ENCODE measurements around the gene USP33.

Gene USP33

DNA sequence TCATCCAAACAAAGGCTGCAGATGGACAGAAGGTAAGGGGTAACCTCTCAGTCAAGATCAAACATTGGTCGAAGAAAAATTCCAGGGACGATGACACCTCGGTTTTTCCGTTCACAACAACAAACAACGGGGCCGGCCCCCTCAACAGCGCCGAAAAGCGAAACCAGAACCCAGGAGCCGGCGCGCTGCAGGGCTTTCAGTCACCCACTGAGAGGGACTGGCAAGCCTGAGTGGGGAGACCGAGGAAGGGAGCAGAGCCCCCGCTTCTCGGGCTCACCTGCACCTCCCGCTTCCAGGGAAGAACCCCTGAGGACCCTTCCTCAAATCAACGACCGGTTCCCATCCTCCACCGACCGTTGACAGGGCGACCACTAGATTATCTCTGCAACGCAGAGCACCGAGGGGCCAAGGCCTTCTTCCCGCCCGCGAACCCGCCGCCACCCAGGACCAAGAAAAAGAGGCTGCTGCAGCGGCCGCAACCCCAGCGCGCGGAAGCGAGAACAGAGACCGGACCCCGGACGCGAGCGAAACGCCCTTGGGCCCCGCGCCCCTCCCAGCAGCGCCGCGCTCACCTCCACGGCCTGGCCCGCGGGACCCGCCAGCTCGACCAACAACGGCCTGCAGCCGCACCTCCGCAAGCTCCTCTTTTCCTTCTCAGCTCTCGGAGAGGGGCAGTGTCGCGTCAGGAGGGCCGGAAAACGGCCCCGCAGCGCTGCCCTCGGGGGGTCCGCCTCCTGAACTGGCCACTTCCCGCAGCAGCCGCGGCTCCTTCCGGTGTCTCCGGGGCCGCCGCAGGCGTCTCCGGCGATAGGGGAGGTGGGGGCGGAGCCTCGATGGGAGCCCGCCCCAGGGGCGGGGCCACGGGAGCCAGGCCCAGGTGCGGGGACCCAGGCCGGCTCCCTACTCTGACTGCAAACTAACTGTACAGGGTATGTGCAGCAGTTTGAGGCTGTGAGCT, at the start of gene USP33:
Gene USP33 (minus strand): TSS at position 782 of the 958 bp plus-strand sequence. CDS start 18,155 bp downstream, outside the sequence.
- TF ChIP-seq CTCF (IDR thresholded peaks at IDR 0.05; ENCODE audit: low read depth, low read length, missing control alignments): no peak
- peak within 1 kb of the TSS; percentile 78 for H3K27ac ChIP-seq
- H3K36me3 ChIP-seq (replicated peaks): peaks cover 4% of the 10 kb centered on the region
- peak within 1 kb of the TSS; percentile 93 for H3K4me3 ChIP-seq (ENCODE audit: low read depth, low read length)
- H3K27me3 ChIP-seq (replicated peaks): no peaks in the 10 kb centered on the region
- in situ Hi-C loops (cut with HindIII; ENCODE audit: low pct_ligation_motif_present, low sequenced_read_pairs): no loop called here
- DNase-seq: peak; percentile 59

DNA sequence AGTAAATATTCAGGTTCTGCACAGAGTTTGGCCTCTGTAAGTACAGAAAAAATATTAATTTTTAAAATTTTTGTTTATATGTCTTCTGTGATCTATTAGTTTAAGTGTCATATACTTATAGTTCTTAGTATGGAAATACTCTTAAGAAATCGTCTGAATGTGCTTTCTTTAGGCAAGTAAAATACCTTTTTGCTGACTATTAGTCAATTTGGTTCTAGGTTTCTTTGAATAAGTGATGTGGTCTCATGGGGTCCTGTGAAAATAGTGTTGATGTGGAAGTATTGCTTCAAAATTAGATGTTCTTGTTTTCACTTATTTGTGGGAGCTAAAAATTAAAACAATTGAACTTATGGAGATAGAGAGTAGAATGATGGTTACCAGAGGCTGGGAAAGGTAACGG, 43.7 kb upstream of the USP33 start:
- DNase-seq: no peak
- Histone ChIP-seq H3K27ac (no peak overlapping the region), H3K36me3 (replicated peaks) (peaks cover 13% of the 10 kb centered on the region), H3K4me3 (ENCODE audit: low read depth, low read length) (no peak overlapping the region), H3K27me3 (replicated peaks) (no peaks in the 10 kb centered on the region)
- TF ChIP-seq CTCF (IDR thresholded peaks at IDR 0.05; ENCODE audit: low read depth, low read length, missing control alignments): no peak
- in situ Hi-C loops (cut with HindIII; ENCODE audit: low pct_ligation_motif_present, low sequenced_read_pairs): no loop called here

DNA sequence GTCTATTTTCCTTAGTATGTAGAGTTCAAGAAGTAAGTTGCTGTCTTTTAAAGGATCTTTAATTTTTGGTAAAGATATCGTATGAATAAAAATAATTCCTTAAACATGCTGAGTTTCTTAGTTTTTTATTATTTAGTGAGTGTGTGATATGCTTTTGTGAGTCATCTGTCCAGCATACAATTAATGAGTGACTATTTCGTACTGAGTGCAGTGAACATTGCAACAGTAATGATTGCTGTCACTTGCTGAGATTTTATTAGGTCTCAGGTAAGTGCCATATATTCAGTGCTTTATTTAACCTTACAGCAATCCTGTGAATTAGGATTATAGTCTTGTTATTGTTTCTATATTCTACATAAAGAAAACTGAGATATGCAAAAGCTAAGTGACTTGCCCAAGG, 42.4 kb upstream of the USP33 start:
- H3K27ac ChIP-seq: no peak overlapping the region
- H3K27me3 ChIP-seq (replicated peaks): no peaks in the 10 kb centered on the region
- no peak for TF ChIP-seq CTCF (IDR thresholded peaks at IDR 0.05; ENCODE audit: low read depth, low read length, missing control alignments)
- in situ Hi-C loops (cut with HindIII; ENCODE audit: low pct_ligation_motif_present, low sequenced_read_pairs): no loop called here
- no peak for DNase-seq
- peaks cover 10% of the 10 kb centered on the region for H3K36me3 ChIP-seq (replicated peaks)
- H3K4me3 ChIP-seq (ENCODE audit: low read depth, low read length): no peak overlapping the region

- no peak for TF ChIP-seq CTCF (IDR thresholded peaks at IDR 0.05; ENCODE audit: low read depth, low read length, missing control alignments)
- Histone ChIP-seq H3K36me3 (replicated peaks) (peaks cover 5% of the 10 kb centered on the region), H3K4me3 (ENCODE audit: low read depth, low read length) (no peak overlapping the region), H3K27ac (peak overlapping the region; percentile 52), H3K27me3 (replicated peaks) (no peaks in the 10 kb centered on the region)
- in situ Hi-C loops (cut with HindIII; ENCODE audit: low pct_ligation_motif_present, low sequenced_read_pairs): no loop called here
- DNase-seq: peak; percentile 37
Observed at GRCh38 chr1:77797991-77798390, 38.3 kb upstream of the USP33 start.

GRCh38 chr1:77796695-77797405, 37.2 kb upstream of the USP33 start:
- no peak overlapping the region for H3K4me3 ChIP-seq (ENCODE audit: low read depth, low read length)
- no peak for DNase-seq
- peaks cover 3% of the 10 kb centered on the region for H3K36me3 ChIP-seq (replicated peaks)
- in situ Hi-C loops (cut with HindIII; ENCODE audit: low pct_ligation_motif_present, low sequenced_read_pairs): no loop called here
- no peak overlapping the region for H3K27ac ChIP-seq
- no peak for TF ChIP-seq CTCF (IDR thresholded peaks at IDR 0.05; ENCODE audit: low read depth, low read length, missing control alignments)
- H3K27me3 ChIP-seq (replicated peaks): no peaks in the 10 kb centered on the region
